HG02759 (cell line): ENCODE measurements around the gene OSBPL6.
"Not testable (repeated sequence)": the region's sequence is repeated elsewhere in the genome, so short reads cannot be mapped to it uniquely, and the experiment has no call there.

Experiments used
- ATAC-seq: cut with Tn5 transposase; IDR thresholded peaks from one replicate; pipeline ENCODE4 v1.9.1; 2021; ENCODE audit warnings: mild to moderate bottlenecking, moderate library complexity; ENCODE audit not compliant: unreplicated experiment

Gene OSBPL6

GRCh38 chr2:178193823-178194599 is at the start of gene OSBPL6:
TSS of gene OSBPL6 (plus strand) at chr2:178194512. CDS start at chr2:178306185, 111,673 bp downstream.
- ATAC-seq, result peak; percentile 95

- ATAC-seq, result no peak
Observed at GRCh38 chr2:178152033-178152432, 42.3 kb upstream of the OSBPL6 start.

- ATAC-seq, result no peak
Observed at GRCh38 chr2:178152542-178152941, 41.8 kb upstream of the OSBPL6 start.

GRCh38 chr2:178152977-178153376 is 41.3 kb upstream of the OSBPL6 start:
- no peak for ATAC-seq

- not testable (repeated sequence) for ATAC-seq
Observed at GRCh38 chr2:178153878-178154277, 40.4 kb upstream of the OSBPL6 start.

- no peak for ATAC-seq
Observed at GRCh38 chr2:178155524-178155923, 38.8 kb upstream of the OSBPL6 start.

- no peak for ATAC-seq
Observed at GRCh38 chr2:178157574-178157973, 36.7 kb upstream of the OSBPL6 start.

- ATAC-seq, result no peak
Observed at GRCh38 chr2:178159966-178160365, 34.3 kb upstream of the OSBPL6 start.

- ATAC-seq, result no peak
Observed at GRCh38 chr2:178160601-178161000, 33.7 kb upstream of the OSBPL6 start.

GRCh38 chr2:178163395-178163794 is 30.9 kb upstream of the OSBPL6 start:
- no peak for ATAC-seq

- ATAC-seq, result no peak
Observed at GRCh38 chr2:178163911-178164310, 30.4 kb upstream of the OSBPL6 start.

GRCh38 chr2:178173657-178174056 is 20.7 kb upstream of the OSBPL6 start:
- ATAC-seq, result no peak

- no peak for ATAC-seq
Observed at GRCh38 chr2:178177066-178177679, 17.1 kb upstream of the OSBPL6 start.

- not testable (repeated sequence) for ATAC-seq
Observed at GRCh38 chr2:178180648-178181047, 13.7 kb upstream of the OSBPL6 start.

GRCh38 chr2:178187861-178188260 is 6.5 kb upstream of the OSBPL6 start:
- ATAC-seq, result no peak

- ATAC-seq, result no peak
Observed at GRCh38 chr2:178188466-178188865, 5.8 kb upstream of the OSBPL6 start.

GRCh38 chr2:178191004-178191508 is 3.3 kb upstream of the OSBPL6 start:
- ATAC-seq, result no peak

GRCh38 chr2:178191511-178191910 is 2.8 kb upstream of the OSBPL6 start:
- no peak for ATAC-seq

- no peak for ATAC-seq
Observed at GRCh38 chr2:178193496-178193822, 853 bp upstream of the OSBPL6 start.

- ATAC-seq, result peak; percentile 22
Observed at GRCh38 chr2:178194600-178195389, 483 bp downstream of the OSBPL6 start.

GRCh38 chr2:178195390-178196166 is 1.3 kb downstream of the OSBPL6 start:
- no peak for ATAC-seq
